Measurements from ENCODE around the gene EXOC1L. TPM values are rescaled to one million over a fixed set of nuclear protein-coding genes. Genes with fewer than 3 reads are reported as not detected.

EXOC1L gene
- total RNA-seq, 2 experiments from 2014 or later: not detected

DNA sequence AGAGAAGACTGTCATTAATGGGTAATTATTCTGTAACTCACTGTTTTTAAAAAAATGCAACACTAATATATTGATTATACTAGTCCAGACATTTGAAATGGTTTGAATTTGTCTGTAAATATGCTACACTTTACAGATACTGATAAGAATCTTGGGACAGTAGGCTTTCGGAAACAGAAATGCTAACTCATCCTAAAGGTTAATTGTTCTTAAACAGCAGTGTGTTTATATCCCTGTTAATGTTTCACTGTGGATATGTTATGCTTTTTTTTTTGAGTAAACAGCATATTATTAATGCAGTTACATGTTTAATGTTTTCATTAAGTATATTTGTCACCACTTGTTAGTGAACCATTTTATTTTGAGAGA lies 65.2 kb downstream of the EXOC1L start:
- H3K27ac Mint-ChIP-seq: no peak overlapping the region
- peaks cover 13% of the 10 kb centered on the region for H3K36me3 Mint-ChIP-seq
- no peak for DNase-seq
- H3K27me3 Mint-ChIP-seq: no peaks in the 10 kb centered on the region
- no peak overlapping the region for H3K4me3 Mint-ChIP-seq
- H3K4me1 Mint-ChIP-seq: peaks cover 3% of the 10 kb centered on the region
- H3K9me3 Mint-ChIP-seq: no peaks in the 10 kb centered on the region

Other genes starting within 250 kb of the EXOC1L start
- gene PDCL2, start 227.5 kb upstream of the EXOC1L start, total RNA-seq: not detected
- under 1 TPM; 0.56 to 0.90 TPM for gene NMU, start 183.5 kb upstream of the EXOC1L start, total RNA-seq
- 10 to 100 TPM; 21.7 to 22.2 TPM for gene EXOC1, start 33.9 kb downstream of the EXOC1L start, total RNA-seq
- 10 to 100 TPM; 14.6 to 16.6 TPM for gene CEP135, start 129.2 kb downstream of the EXOC1L start, total RNA-seq